ENCODE measurements around the gene TRAPPC10.

The TRAPPC10 gene

DNA sequence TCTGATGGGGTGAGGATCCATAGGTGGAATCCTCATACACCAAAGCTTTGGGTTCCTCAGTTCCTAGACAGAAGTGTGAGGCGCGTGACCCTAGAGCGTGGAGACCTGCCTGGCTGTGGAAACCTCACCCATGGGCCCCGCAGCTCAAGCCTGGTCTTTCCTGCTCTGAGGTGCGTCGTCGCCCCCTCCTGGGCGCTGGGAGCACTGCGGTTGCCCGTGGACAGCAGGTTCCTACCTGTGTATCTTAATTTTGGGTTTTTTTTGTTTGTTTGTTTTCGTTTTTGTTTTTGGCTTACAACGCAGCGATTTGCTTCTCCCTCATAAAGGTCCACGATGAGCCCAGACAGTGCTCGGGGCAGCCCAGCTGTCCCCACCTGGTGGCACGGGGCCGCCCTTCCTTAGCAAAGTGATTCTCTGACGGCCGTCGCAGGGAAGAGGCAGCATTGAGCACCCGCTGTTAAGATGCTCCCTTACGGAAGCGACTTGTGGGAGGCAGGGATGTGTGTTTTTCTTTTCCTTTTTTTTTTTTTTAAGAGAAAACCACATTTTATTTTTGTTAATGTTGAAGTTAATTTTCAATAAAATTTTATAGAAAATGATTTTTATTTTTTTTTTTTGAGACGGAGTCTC is 36.5 kb upstream of the TRAPPC10 start:
- TF ChIP-seq, protein P1, sequence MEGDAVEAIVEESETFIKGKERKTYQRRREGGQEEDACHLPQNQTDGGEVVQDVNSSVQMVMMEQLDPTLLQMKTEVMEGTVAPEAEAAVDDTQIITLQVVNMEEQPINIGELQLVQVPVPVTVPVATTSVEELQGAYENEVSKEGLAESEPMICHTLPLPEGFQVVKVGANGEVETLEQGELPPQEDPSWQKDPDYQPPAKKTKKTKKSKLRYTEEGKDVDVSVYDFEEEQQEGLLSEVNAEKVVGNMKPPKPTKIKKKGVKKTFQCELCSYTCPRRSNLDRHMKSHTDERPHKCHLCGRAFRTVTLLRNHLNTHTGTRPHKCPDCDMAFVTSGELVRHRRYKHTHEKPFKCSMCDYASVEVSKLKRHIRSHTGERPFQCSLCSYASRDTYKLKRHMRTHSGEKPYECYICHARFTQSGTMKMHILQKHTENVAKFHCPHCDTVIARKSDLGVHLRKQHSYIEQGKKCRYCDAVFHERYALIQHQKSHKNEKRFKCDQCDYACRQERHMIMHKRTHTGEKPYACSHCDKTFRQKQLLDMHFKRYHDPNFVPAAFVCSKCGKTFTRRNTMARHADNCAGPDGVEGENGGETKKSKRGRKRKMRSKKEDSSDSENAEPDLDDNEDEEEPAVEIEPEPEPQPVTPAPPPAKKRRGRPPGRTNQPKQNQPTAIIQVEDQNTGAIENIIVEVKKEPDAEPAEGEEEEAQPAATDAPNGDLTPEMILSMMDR (IDR thresholded peaks at IDR 0.05; ENCODE audit: low read depth, low read length): peak; percentile 99
- H3K4me3 ChIP-seq (replicated peaks in 1 of 2; ENCODE audit: low read depth in 2 of 2, low read length in 2 of 2): no peak overlapping the region
- DNase-seq (ENCODE audit: low read depth in 2 of 2): peak; percentile 67 to 76

DNA sequence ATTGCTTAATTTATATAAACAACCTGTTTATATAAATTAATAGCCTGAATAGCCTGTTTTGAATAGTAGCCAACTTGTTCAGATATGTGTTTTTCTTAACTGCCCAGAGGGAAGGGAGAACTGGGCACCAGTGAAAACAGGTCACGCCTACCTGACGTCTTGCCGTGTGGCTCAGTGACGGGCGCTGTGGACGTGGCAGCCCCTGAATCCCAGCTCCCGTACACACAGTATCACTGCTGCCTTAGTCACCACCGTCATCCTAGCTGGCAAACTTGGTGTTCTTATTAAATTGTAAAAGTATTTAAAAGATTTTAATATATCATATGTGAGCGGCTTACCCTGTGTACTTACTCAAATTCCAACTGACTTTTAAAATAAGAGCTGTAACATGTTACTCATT is 35.4 kb upstream of the TRAPPC10 start:
- no peak for DNase-seq (ENCODE audit: low read depth in 2 of 2)
- no peak overlapping the region for H3K4me3 ChIP-seq (replicated peaks in 1 of 2; ENCODE audit: low read depth in 2 of 2, low read length in 2 of 2)
- TF ChIP-seq, protein P1 (IDR thresholded peaks at IDR 0.05; ENCODE audit: low read depth, low read length): no peak

DNA sequence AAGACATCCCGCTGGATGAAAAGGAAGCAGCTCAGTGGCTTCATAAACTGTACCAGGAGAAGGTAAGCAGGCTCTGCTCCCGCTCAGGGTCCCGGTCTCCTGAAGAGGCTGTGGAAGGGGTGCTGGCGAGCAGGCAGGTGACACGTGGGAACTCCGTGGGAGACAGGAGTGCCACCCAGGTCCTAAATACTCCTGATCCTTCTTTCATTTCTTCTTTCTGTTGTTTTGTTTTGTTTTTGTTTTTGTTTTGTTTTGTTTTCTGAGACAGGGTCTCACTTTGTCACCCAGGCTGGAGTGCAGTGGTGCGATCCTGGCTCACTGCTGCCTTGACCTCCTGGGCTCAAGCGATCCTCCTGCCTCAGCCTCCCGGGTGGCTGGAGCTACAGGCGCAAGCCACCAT is 34.0 kb upstream of the TRAPPC10 start:
- no peak overlapping the region for H3K4me3 ChIP-seq (replicated peaks in 1 of 2; ENCODE audit: low read depth in 2 of 2, low read length in 2 of 2)
- TF ChIP-seq, protein P1 (IDR thresholded peaks at IDR 0.05; ENCODE audit: low read depth, low read length): no peak
- DNase-seq (ENCODE audit: low read depth in 2 of 2): no peak

DNA sequence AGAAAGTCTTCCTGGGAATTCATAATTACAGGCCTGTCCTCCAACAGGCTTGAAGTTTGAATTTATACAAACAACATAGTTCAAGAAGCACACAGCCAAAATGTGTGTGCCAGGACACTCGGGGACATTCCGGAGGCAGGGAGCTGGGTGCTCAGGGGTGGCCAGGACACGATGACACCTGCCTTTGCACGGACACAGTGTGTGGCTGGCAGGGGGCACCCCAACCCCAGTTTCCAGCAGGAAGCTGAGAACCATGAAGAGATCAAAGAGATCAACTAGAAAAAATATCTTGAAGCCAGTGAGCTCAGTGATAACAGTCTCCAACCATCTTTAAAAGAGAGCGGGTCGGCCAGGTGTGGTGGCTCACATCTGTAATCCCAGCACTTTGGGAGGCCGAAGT is 32.5 kb upstream of the TRAPPC10 start:
- TF ChIP-seq, protein P1 (IDR thresholded peaks at IDR 0.05; ENCODE audit: low read depth, low read length): peak; percentile 8
- DNase-seq (ENCODE audit: low read depth in 2 of 2): no peak
- no peak overlapping the region for H3K4me3 ChIP-seq (replicated peaks in 1 of 2; ENCODE audit: low read depth in 2 of 2, low read length in 2 of 2)

DNA sequence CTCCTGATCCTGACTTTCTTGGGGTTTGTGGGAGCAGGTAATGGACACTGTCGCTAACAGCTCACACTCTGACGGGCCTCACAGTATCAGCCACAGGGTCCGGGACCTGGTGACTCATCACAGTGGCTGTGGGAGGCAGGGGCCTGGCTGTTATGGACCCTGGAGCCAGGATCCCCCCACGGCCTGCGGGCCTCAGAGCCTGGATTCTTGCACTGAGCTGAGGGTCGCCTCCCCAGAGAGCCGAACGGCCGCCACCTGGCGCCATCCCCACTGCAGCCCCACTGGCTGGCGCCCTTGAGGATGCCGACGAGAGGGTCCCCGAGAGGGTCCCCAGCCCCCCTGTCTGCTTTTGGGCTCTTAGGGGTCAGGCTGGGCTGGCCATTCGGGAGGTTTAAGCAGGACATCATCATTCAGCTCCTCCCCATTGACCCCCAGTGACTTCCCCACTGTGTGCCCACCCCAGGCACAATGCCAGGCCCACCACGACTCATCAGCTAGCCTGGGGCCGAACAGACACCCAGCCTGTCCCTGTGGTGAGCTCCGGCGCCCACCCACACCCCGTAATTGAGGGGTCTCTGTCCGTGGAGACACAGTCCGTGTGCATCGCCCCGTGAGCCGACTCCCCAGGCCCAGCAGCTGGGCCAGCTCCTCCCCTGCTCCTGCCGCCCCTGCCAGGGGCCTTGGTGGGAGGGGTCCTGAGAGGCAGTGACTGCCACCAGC is 30.8 kb upstream of the TRAPPC10 start:
- DNase-seq (ENCODE audit: low read depth in 2 of 2): no peak
- TF ChIP-seq, protein P1 (IDR thresholded peaks at IDR 0.05; ENCODE audit: low read depth, low read length): no peak
- no peak overlapping the region for H3K4me3 ChIP-seq (replicated peaks in 1 of 2; ENCODE audit: low read depth in 2 of 2, low read length in 2 of 2)

DNA sequence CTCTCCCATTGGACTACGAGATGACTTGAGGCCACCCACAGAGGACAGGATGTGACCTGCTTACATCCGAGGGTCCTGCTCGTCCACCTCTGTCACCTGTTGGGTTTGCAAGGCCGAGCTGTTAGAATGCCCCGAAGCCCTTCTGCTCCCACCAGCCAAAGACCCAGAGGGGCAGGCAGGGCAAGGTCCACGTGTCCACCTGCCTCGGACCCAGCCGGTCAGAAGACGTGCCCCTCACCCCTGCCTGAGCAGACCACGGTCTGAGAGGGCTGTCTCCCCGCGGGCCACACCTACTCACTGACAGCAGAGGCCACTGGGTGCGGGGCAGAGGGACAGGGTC is 30.3 kb upstream of the TRAPPC10 start:
- TF ChIP-seq, protein P1 (IDR thresholded peaks at IDR 0.05; ENCODE audit: low read depth, low read length): no peak
- no peak overlapping the region for H3K4me3 ChIP-seq (replicated peaks in 1 of 2; ENCODE audit: low read depth in 2 of 2, low read length in 2 of 2)
- DNase-seq (ENCODE audit: low read depth in 2 of 2): no peak

Data from cardiac fibroblast (primary cell).